HL-60 (cell line): ENCODE results near the gene UVSSA.
"Not testable (repeated sequence)": the region's sequence is repeated elsewhere in the genome, so short reads cannot be mapped to it uniquely, and the experiment has no call there.

Source experiments
- DNase-seq, 2 experiments: peaks; one replicate each; pipeline ENCODE4 v3.0.0-alpha.2; 2010 to 2020; ENCODE audit warnings: low read depth in 1 of 2, low spot score in 1 of 2
- H3K27ac ChIP-seq: fragments of 250-450 bp; sonication (Bioruptor Pico); replicated peaks from 2 replicates; pipeline ENCODE4 v1.5.1; 2020; ENCODE audit warnings: mild to moderate bottlenecking, moderate library complexity
- H3K27me3 ChIP-seq: fragments of 250-450 bp; sonication (Bioruptor Pico); 2 replicates; pipeline ENCODE4 v1.5.1; 2021; ENCODE audit warnings: mild to moderate bottlenecking, moderate library complexity; ENCODE audit not compliant: insufficient read depth, poor library complexity, severe bottlenecking
- H3K4me3 ChIP-seq: replicated peaks from 2 replicates; pipeline ENCODE4 v1.5.1; 2011; ENCODE audit warnings: mild to moderate bottlenecking, control low read depth, low read length; ENCODE audit not compliant: insufficient read depth
- CTCF ChIP-seq: IDR thresholded peaks from one replicate; pipeline ENCODE4 v1.5.1; 2011; ENCODE audit warnings: low read length, control low read depth, inconsistent platforms; ENCODE audit not compliant: insufficient read depth
- GABPA ChIP-seq: IDR thresholded peaks from 2 replicates; pipeline ENCODE4 v1.6.1; 2012; ENCODE audit warnings: low read depth
- POLR2AphosphoS5 ChIP-seq: IDR thresholded peaks from 2 replicates; pipeline ENCODE4 v1.6.1; 2012; ENCODE audit warnings: low read depth
- REST ChIP-seq: IDR thresholded peaks from 2 replicates; pipeline ENCODE4 v1.6.1; 2012; ENCODE audit warnings: low read depth; ENCODE audit not compliant: insufficient replicate concordance
- SPI1 ChIP-seq: IDR thresholded peaks from 2 replicates; pipeline ENCODE4 v1.6.1; 2012; ENCODE audit warnings: low read depth, mild to moderate bottlenecking, borderline replicate concordance

Gene UVSSA

GRCh38 chr4:1384675-1385372 lies 37.8 kb downstream of the UVSSA start:
- Histone ChIP-seq H3K27ac (no peak overlapping the region), H3K4me3 (no peak overlapping the region), H3K27me3 (no peaks in the 10 kb centered on the region)
- no peak for TF ChIP-seq CTCF
- no peak for TF ChIP-seq POLR2AphosphoS5
- no peak for TF ChIP-seq GABPA
- no peak for TF ChIP-seq REST
- TF ChIP-seq SPI1 = no peak
- DNase-seq = no peak

GRCh38 chr4:1385373-1386340 lies 38.6 kb downstream of the UVSSA start:
- TF ChIP-seq POLR2AphosphoS5 (no peak), GABPA (no peak), CTCF (no peak), SPI1 (no peak), REST (no peak)
- no peak for DNase-seq
- no peaks in the 10 kb centered on the region for H3K27me3 ChIP-seq
- no peak overlapping the region for H3K4me3 ChIP-seq
- no peak overlapping the region for H3K27ac ChIP-seq

- not testable (repeated sequence) for DNase-seq
Observed at GRCh38 chr4:1393363-1393762, 46.4 kb downstream of the UVSSA start.

GRCh38 chr4:1393866-1394265 lies 46.9 kb downstream of the UVSSA start:
- no peak for DNase-seq
- no peak overlapping the region for H3K4me3 ChIP-seq
- no peak overlapping the region for H3K27ac ChIP-seq
- no peaks in the 10 kb centered on the region for H3K27me3 ChIP-seq
- TF ChIP-seq POLR2AphosphoS5 (no peak), SPI1 (no peak), GABPA (no peak), CTCF (no peak), REST (no peak)

More at GRCh38 chr4:1393363-1393762, 46.4 kb downstream of the UVSSA start:
- H3K4me3 ChIP-seq, H3K27ac ChIP-seq, H3K27me3 ChIP-seq: not testable (repeated sequence)
